HG03066 (cell line): ENCODE data around the gene ARMC2.

ENCODE experiments used
- ATAC-seq: cut with Tn5 transposase; IDR thresholded peaks from one replicate; pipeline ENCODE4 v1.9.1; 2021; ENCODE audit warnings: low read depth; ENCODE audit not compliant: unreplicated experiment

Gene ARMC2

GRCh38 chr6:108982154-108983113 is 134.2 kb downstream of the ARMC2 start:
- ATAC-seq = no peak

GRCh38 chr6:108983151-108983550 is 134.9 kb downstream of the ARMC2 start:
- ATAC-seq = no peak

GRCh38 chr6:108985301-108985700 is 137.1 kb downstream of the ARMC2 start:
- no peak for ATAC-seq

- ATAC-seq = no peak
These were observed 138.9 kb downstream of the ARMC2 start for GRCh38 chr6:108987156-108987555.

- no peak for ATAC-seq
These were observed 140.1 kb downstream of the ARMC2 start for GRCh38 chr6:108988296-108988695.

- ATAC-seq = no peak
These were observed 140.5 kb downstream of the ARMC2 start for GRCh38 chr6:108988765-108989164.

- no peak for ATAC-seq
These were observed 141.5 kb downstream of the ARMC2 start for GRCh38 chr6:108989700-108990099.

- ATAC-seq = no peak
These were observed 145.7 kb downstream of the ARMC2 start for GRCh38 chr6:108993876-108994275.

GRCh38 chr6:108995296-108995695 is 147.1 kb downstream of the ARMC2 start:
- ATAC-seq = no peak

GRCh38 chr6:108996208-108996607 is 148.0 kb downstream of the ARMC2 start:
- ATAC-seq = no peak

- ATAC-seq = no peak
These were observed 150.3 kb downstream of the ARMC2 start for GRCh38 chr6:108998485-108998884.

- no peak for ATAC-seq
These were observed 151.2 kb downstream of the ARMC2 start for GRCh38 chr6:108999428-108999827.

- ATAC-seq = no peak
These were observed 152.1 kb downstream of the ARMC2 start for GRCh38 chr6:109000289-109000688.

- no peak for ATAC-seq
These were observed 153.2 kb downstream of the ARMC2 start for GRCh38 chr6:109001291-109001894.

GRCh38 chr6:109002051-109002697 is 154.0 kb downstream of the ARMC2 start:
- ATAC-seq = no peak

GRCh38 chr6:109002882-109003281 is 154.7 kb downstream of the ARMC2 start:
- ATAC-seq = no peak

- ATAC-seq = no peak
These were observed 158.6 kb downstream of the ARMC2 start for GRCh38 chr6:109006818-109007217.

GRCh38 chr6:109007521-109007920 is 159.3 kb downstream of the ARMC2 start:
- ATAC-seq = no peak

GRCh38 chr6:109008054-109008453 is 159.8 kb downstream of the ARMC2 start:
- ATAC-seq = no peak

- ATAC-seq = peak; percentile 18
These were observed 160.5 kb downstream of the ARMC2 start for GRCh38 chr6:109008537-109009235.
